Activated CD4-positive, alpha-beta T cell treated with anti-CD3 and anti-CD28 coated beads, Interleukin-2, amount 10 ng/mL, durations not matched to agents 24 days and 14 days (primary cell): Measurements from ENCODE around the gene PREB. TPM values are rescaled to one million over a fixed set of nuclear protein-coding genes. Genes with fewer than 3 reads are reported as not detected.

Source experiments
- DNase-seq: peaks from one replicate; pipeline ENCODE4 v3.0.0; 2022
- H3K27ac Mint-ChIP-seq: one replicate; pipeline ENCODE4 v1.8.0; 2022; ENCODE audit warnings: mild to moderate bottlenecking, mixed read lengths
- H3K27me3 Mint-ChIP-seq: one replicate; pipeline ENCODE4 v1.8.0; 2022; ENCODE audit warnings: mixed read lengths
- H3K36me3 Mint-ChIP-seq: one replicate; pipeline ENCODE4 v1.8.0; 2022; ENCODE audit warnings: low read depth, mild to moderate bottlenecking, mixed read lengths
- H3K4me1 Mint-ChIP-seq: one replicate; pipeline ENCODE4 v1.8.0; 2021; ENCODE audit warnings: mixed read lengths
- H3K4me3 Mint-ChIP-seq: one replicate; pipeline ENCODE4 v1.8.0; 2022; ENCODE audit warnings: mild to moderate bottlenecking, moderate library complexity, mixed read lengths
- H3K9me3 Mint-ChIP-seq: one replicate; pipeline ENCODE4 v1.8.0; 2021; ENCODE audit warnings: mixed read lengths
- intact Hi-C: fragments of 100-400 bp; cut with micrococcal nuclease; formaldehyde crosslinking; loops from one replicate; pipeline ENCODE4 v1.15.1; 2023
- total RNA-seq: library from RNA; stranded (reverse); gene quantifications from 2 replicates; pipeline ENCODE4 v1.2.3, GENCODE V29; 2022

Gene PREB
- total RNA-seq, 1 donor from 2014 or later = 88.3 TPM

GRCh38 chr2:27108221-27108620 is 26.2 kb downstream of the PREB start:
- no peak overlapping the region for H3K4me3 Mint-ChIP-seq

GRCh38 chr2:27105981-27106380 is 28.5 kb downstream of the PREB start:
- no peak overlapping the region for H3K27ac Mint-ChIP-seq
- H3K9me3 Mint-ChIP-seq = no peaks in the 10 kb centered on the region

More at GRCh38 chr2:27108221-27108620, 26.2 kb downstream of the PREB start:
- H3K4me1 Mint-ChIP-seq = peaks cover 2% of the 10 kb centered on the region
- intact Hi-C loops = no loop called here
- H3K9me3 Mint-ChIP-seq = no peaks in the 10 kb centered on the region
- no peaks in the 10 kb centered on the region for H3K36me3 Mint-ChIP-seq
- H3K27me3 Mint-ChIP-seq = peaks cover 5% of the 10 kb centered on the region
- no peak for DNase-seq
- no peak overlapping the region for H3K27ac Mint-ChIP-seq

DNA sequence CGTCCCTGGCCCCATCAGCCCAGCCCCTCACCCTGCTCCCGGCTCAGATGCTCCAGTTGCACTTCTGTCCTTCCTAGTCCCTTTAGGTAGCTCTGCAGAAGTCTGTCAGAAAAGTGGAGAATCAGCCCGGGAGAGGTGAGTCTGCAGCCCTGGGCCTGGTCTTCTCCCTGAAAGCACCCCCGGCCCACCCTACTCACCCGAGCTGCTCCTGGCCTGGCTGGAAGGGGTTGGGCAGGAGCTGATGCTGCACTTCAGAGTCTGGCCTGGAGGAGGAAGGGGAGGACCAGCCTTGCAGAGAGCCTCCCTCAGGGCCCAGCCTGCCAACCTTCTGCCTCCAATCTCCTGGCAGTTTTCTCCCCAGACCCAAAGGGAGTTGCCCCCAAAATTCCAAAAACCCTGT is 32.1 kb downstream of the PREB start:
- Mint-ChIP-seq H3K9me3 (no peaks in the 10 kb centered on the region), H3K27me3 (no peaks in the 10 kb centered on the region), H3K36me3 (peaks cover 3% of the 10 kb centered on the region), H3K4me1 (peaks cover 2% of the 10 kb centered on the region), H3K27ac (no peak overlapping the region), H3K4me3 (no peak overlapping the region)
- intact Hi-C loops = no loop called here
- DNase-seq = no peak

More at GRCh38 chr2:27105981-27106380, 28.5 kb downstream of the PREB start:
- H3K27me3 Mint-ChIP-seq = peaks cover 5% of the 10 kb centered on the region
- no peak overlapping the region for H3K4me3 Mint-ChIP-seq
- H3K4me1 Mint-ChIP-seq = peaks cover 2% of the 10 kb centered on the region
- H3K36me3 Mint-ChIP-seq = no peaks in the 10 kb centered on the region
- no peak for DNase-seq
- intact Hi-C loops = no loop called here

DNA sequence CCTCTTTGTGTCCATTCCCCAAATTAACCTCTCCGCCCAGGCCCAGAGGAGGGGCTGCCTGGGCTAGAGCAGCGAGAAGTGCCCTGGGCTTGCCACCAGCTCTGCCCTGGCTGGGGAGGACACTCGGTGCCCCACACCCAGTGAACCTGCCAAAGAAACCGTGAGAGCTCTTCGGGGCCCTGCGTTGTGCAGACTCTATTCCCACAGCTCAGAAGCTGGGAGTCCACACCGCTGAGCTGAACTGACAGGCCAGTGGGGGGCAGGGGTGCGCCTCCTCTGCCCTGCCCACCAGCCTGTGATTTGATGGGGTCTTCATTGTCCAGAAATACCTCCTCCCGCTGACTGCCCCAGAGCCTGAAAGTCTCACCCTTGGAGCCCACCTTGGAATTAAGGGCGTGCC is 34.4 kb downstream of the PREB start:
- DNase-seq = no peak
- no peak overlapping the region for H3K27ac Mint-ChIP-seq
- no peak overlapping the region for H3K4me3 Mint-ChIP-seq
- H3K4me1 Mint-ChIP-seq = peaks cover 15% of the 10 kb centered on the region
- intact Hi-C loops = no loop called here
- H3K9me3 Mint-ChIP-seq = no peaks in the 10 kb centered on the region
- H3K27me3 Mint-ChIP-seq = no peaks in the 10 kb centered on the region
- H3K36me3 Mint-ChIP-seq = peaks cover 3% of the 10 kb centered on the region

DNA sequence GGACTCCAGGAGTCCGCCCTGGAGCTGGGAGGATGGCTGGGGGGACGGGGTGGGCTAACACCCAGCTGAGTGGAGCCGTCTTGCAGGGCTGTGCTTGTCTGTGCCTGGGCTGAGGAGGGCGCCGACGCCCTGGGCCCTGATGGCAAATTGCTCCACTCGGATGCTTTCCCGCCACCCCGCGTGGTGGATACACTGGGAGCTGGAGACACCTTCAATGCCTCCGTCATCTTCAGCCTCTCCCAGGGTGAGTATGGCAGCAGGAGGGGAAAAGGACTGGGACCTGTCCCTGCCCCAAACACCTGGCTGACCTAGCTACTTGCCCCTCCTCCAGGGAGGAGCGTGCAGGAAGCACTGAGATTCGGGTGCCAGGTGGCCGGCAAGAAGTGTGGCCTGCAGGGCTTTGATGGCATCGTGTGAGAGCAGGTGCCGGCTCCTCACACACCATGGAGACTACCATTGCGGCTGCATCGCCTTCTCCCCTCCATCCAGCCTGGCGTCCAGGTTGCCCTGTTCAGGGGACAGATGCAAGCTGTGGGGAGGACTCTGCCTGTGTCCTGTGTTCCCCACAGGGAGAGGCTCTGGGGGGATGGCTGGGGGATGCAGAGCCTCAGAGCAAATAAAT is 35.0 kb downstream of the PREB start:
- H3K9me3 Mint-ChIP-seq = no peaks in the 10 kb centered on the region
- intact Hi-C loops = no loop called here
- peaks cover 15% of the 10 kb centered on the region for H3K4me1 Mint-ChIP-seq
- no peak overlapping the region for H3K27ac Mint-ChIP-seq
- H3K36me3 Mint-ChIP-seq = peaks cover 3% of the 10 kb centered on the region
- DNase-seq = no peak
- no peaks in the 10 kb centered on the region for H3K27me3 Mint-ChIP-seq
- no peak overlapping the region for H3K4me3 Mint-ChIP-seq

DNA sequence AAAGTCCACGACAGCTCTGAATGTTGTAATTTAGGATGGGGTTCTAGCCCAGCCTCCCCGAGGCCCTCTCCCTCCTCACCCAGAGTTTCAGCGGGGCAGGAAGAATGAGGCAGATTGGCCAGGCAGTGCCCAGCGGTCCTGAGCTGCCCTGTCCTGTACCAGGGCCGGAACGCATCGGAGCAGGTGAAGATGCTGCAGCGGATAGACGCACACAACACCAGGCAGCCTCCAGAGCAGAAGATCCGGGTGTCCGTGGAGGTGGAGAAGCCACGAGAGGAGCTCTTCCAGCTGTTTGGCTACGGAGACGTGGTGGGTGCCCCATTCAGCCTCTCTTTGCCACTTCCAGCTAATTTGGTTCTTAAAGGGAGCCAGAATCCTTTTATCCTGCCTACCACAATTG is 37.1 kb downstream of the PREB start:
- DNase-seq = no peak
- H3K4me3 Mint-ChIP-seq = no peak overlapping the region
- no peak overlapping the region for H3K27ac Mint-ChIP-seq
- H3K9me3 Mint-ChIP-seq = no peaks in the 10 kb centered on the region
- H3K36me3 Mint-ChIP-seq = peaks cover 3% of the 10 kb centered on the region
- H3K27me3 Mint-ChIP-seq = no peaks in the 10 kb centered on the region
- intact Hi-C loops = no loop called here
- peaks cover 15% of the 10 kb centered on the region for H3K4me1 Mint-ChIP-seq

DNA sequence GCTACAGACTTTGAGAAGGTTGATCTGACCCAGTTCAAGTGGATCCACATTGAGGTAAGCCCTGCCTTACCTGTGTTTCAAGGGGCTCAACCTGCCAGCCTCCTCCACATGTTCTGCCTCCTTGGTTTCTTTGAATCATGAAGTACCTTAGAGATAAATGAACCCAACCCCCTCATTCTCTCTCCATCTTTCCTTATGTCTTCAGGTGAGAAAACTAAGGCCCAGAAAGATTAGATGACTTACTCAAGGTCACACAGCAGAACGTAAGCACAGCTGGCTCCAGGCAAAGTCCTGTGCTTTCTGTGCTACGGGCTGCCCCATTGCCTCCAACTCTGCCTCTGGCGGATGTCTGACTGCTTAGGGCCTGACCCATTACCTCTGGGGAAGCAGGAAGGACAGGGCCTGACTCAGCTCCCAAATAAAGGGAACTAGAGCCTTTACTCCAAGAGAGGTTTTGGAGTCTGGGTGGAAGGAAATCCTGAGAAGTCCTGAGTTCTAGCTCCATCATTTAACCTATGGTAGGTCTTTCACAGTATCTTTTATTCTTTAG is 37.6 kb downstream of the PREB start:
- H3K4me3 Mint-ChIP-seq = no peak overlapping the region
- no peaks in the 10 kb centered on the region for H3K9me3 Mint-ChIP-seq
- DNase-seq = no peak
- H3K36me3 Mint-ChIP-seq = peaks cover 3% of the 10 kb centered on the region
- intact Hi-C loops = no loop called here
- H3K4me1 Mint-ChIP-seq = peaks cover 15% of the 10 kb centered on the region
- no peaks in the 10 kb centered on the region for H3K27me3 Mint-ChIP-seq
- H3K27ac Mint-ChIP-seq = peak overlapping the region; percentile 52

- Mint-ChIP-seq H3K4me3 (peak overlapping the region; percentile 71), H3K27ac (peak overlapping the region; percentile 48), H3K4me1 (peaks cover 15% of the 10 kb centered on the region), H3K9me3 (no peaks in the 10 kb centered on the region), H3K36me3 (peaks cover 3% of the 10 kb centered on the region), H3K27me3 (no peaks in the 10 kb centered on the region)
- intact Hi-C loops = no loop called here
- peak; percentile 85 for DNase-seq
Observed at GRCh38 chr2:27095745-27096651, 38.4 kb downstream of the PREB start.

DNA sequence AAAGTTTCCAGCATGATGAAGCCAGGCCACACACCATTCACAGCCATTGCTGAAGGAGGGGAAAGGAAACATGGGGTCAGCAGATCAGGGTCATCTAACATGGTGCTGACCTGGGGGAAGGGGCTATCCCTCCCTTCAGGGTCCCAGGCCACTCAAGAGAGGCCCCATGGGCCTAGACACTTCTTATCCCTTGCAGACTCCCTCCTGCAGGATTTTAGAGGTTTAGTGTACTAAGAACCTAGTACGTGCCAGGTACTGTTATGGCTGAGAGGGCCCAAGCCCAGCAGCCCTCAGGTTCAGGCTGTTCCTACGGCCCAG is 39.0 kb downstream of the PREB start:
- Mint-ChIP-seq H3K27me3 (no peaks in the 10 kb centered on the region), H3K4me1 (peaks cover 15% of the 10 kb centered on the region), H3K36me3 (peaks cover 3% of the 10 kb centered on the region), H3K9me3 (no peaks in the 10 kb centered on the region), H3K27ac (no peak overlapping the region), H3K4me3 (no peak overlapping the region)
- no peak for DNase-seq
- intact Hi-C loops = no loop called here

GRCh38 chr2:27094353-27094984 is 40.0 kb downstream of the PREB start:
- intact Hi-C loops = no loop called here
- H3K36me3 Mint-ChIP-seq = peaks cover 2% of the 10 kb centered on the region
- no peak overlapping the region for H3K4me3 Mint-ChIP-seq
- H3K9me3 Mint-ChIP-seq = no peaks in the 10 kb centered on the region
- peaks cover 16% of the 10 kb centered on the region for H3K4me1 Mint-ChIP-seq
- no peaks in the 10 kb centered on the region for H3K27me3 Mint-ChIP-seq
- no peak overlapping the region for H3K27ac Mint-ChIP-seq
- DNase-seq = no peak

DNA sequence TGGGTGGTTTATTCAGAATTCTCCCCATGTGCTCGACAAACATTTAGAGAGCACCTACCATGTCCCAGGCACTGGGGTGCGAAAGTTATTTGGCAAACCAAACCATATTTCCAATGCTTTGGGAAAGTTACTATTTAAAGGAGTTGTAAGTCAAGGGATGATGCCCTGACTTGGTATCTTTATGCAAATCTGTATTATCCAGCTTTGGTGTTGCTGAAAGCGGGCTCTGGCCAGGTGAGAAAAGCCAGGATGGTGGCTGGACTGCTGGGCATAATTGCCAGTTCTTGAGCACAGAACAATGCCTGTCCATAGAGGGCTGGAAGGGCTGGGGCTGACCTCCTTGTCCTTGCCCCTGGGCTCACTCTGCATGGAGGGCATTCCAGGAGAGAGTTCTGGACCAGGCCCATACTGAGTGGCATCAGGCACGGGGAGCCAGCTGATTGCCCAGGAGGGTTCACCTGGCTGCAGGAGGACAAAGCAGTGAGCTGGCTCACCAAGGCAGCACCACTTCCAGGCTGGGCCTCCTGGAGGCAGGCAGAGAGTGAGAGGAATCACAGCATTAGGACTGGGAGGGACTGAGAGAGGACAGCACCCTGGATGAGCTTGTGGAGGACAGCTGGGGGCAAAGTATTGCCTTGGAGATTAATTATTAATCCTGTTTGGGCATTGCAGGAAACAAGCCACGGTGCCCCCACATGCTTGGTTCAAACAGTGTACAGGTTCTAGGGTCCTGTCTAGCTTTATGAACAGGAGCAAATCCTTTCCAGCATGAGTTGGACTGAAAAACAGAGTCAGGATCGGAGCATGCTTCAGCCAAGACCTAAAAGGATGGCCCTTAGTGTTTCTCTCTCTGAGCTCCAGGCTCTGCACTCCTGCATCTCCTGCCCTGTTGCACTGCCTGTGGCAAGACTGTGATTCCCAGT is 40.7 kb downstream of the PREB start:
- H3K27me3 Mint-ChIP-seq = no peaks in the 10 kb centered on the region
- H3K27ac Mint-ChIP-seq = no peak overlapping the region
- H3K4me3 Mint-ChIP-seq = no peak overlapping the region
- no peak for DNase-seq
- no peaks in the 10 kb centered on the region for H3K36me3 Mint-ChIP-seq
- peaks cover 18% of the 10 kb centered on the region for H3K4me1 Mint-ChIP-seq
- intact Hi-C loops = no loop called here
- H3K9me3 Mint-ChIP-seq = no peaks in the 10 kb centered on the region

DNA sequence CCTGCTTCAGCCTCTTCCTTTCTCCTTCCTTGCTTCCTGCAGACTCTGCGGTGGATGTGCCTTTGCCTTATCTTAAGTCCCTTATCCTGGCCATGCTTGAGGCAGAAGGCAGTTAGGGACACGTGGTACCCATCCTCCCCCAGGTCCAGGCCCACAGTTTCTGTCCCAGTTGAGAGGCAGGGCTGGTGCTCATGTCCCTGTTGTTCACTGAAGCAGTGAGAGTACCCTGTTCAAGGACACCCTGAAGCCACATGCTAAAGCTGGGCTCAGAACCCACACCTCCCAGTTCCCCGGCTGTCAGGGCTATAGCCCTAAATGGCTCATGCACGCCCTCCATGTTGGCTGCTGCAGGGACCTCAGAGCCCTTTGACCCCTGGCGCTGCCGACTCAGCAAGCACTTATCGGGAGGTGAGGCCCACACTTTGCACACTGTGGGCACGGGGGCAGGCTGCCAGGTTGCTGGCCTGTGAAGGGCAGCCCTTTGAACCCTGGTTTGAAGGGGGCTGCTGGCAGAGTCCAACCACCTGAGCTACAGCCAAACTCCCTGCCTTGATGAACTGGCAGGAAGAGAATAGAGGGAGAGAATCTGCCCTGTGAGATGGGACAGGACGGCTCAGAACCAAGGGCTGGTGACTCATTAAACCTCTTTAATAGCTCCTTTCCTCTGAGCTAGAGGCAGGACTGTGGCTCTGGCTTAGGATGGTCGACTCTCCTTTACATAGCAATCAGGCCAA is 41.6 kb downstream of the PREB start:
- no peaks in the 10 kb centered on the region for H3K36me3 Mint-ChIP-seq
- H3K27ac Mint-ChIP-seq = no peak overlapping the region
- no peaks in the 10 kb centered on the region for H3K9me3 Mint-ChIP-seq
- no peak overlapping the region for H3K4me3 Mint-ChIP-seq
- H3K27me3 Mint-ChIP-seq = no peaks in the 10 kb centered on the region
- H3K4me1 Mint-ChIP-seq = peaks cover 20% of the 10 kb centered on the region
- intact Hi-C loops = no loop called here
- no peak for DNase-seq
